HCT116 (cell line): ENCODE results near the gene BCAP31. TPM values are rescaled to one million over a fixed set of nuclear protein-coding genes. Genes with fewer than 3 reads are reported as not detected.
"Not testable (repeated sequence)": the region's sequence is repeated elsewhere in the genome, so short reads cannot be mapped to it uniquely, and the experiment has no call there.

Experiments
- ATAC-seq: fragments of 200-7000 bp; cut with Tn5 transposase; 2 replicates; pipeline ENCODE4 v1.9.1; 2020; ENCODE audit warnings: mild to moderate bottlenecking, moderate library complexity
- BruUV-seq: library from RNA; stranded (reverse); fragments of 400-500 nt; replicated peaks from 2 replicates; lab custom pipeline; 2021; lab: Mats Ljungman, UMichigan
- CTCF ChIA-PET: fragments of 300-600 bp; sonication (Branson Sonifier 250); formaldehyde crosslinking; loops from one replicate; lab custom pipeline; 2021; ENCODE audit warnings: antibody characterized with exemption; lab: Charles Lee
- POLR2A ChIA-PET: fragments of 300-600, 350-600 bp; sonication (Branson Sonifier 250); formaldehyde crosslinking; loops from one replicate; lab custom pipeline; 2021; ENCODE audit warnings: antibody characterized with exemption; lab: Charles Lee
- RAD21 ChIA-PET, 2 experiments: fragments of 300-600 bp; sonication (Branson Sonifier 250); formaldehyde crosslinking; loops; one replicate each; lab custom pipeline; 2023; ENCODE audit warnings: low total read pairs in 2 of 2; ENCODE audit not compliant: uncharacterized antibody in 2 of 2, unreplicated experiment in 2 of 2, low non-redundant PET in 1 of 2; lab: Charles Lee
- DNase-seq: peaks from one replicate; pipeline ENCODE4 v3.0.0-alpha.2; 2010; ENCODE audit warnings: low read depth, low spot score
- H2AFZ ChIP-seq: fragments of 200-600 bp; shearing (Covaris generic), sonication (generic); 2 replicates; pipeline ENCODE4 v1.6.1; 2017; ENCODE audit warnings: low read depth, mixed run types, mixed read lengths, antibody characterized with exemption, low read length; ENCODE audit not compliant: poor library complexity, severe bottlenecking
- H3K27ac ChIP-seq: 2 replicates; pipeline ENCODE4 v1.5.1; 2012; ENCODE audit warnings: low read depth, low read length
- H3K27me3 ChIP-seq: fragments of 200-600 bp; sonication (generic); 2 replicates; pipeline ENCODE4 v1.6.1; 2016; ENCODE audit warnings: mixed run types, low read length, mixed read lengths; ENCODE audit not compliant: insufficient read depth
- H3K36me3 ChIP-seq, 2 experiments: fragments of 200-500 bp in 1 of 2; fragments of 200-600 bp in 1 of 2; sonication (Bioruptor generic) in 1 of 2; sonication (generic) in 1 of 2; 2 replicates each; pipeline versions ENCODE4 v1.5.1 to v1.6.1; 2014 to 2016; ENCODE audit warnings: low read length in 2 of 2, inconsistent platforms in 1 of 2, mixed read lengths in 1 of 2, mixed run types in 1 of 2; ENCODE audit not compliant: insufficient read depth in 2 of 2, control insufficient read depth in 1 of 2
- H3K4me1 ChIP-seq, 2 experiments: fragments of 200-600 bp in 1 of 2; sonication (generic) in 1 of 2; 2 replicates each; pipeline versions ENCODE4 v1.5.1 to v1.6.1; 2012 to 2017; ENCODE audit warnings: low read length in 2 of 2, inconsistent platforms in 1 of 2, mild to moderate bottlenecking in 1 of 2, mixed read lengths in 1 of 2, mixed run types in 1 of 2, moderate library complexity in 1 of 2; ENCODE audit not compliant: insufficient read depth in 2 of 2, control insufficient read depth in 1 of 2
- H3K4me2 ChIP-seq: fragments of 200-600 bp; sonication (generic); 2 replicates; pipeline ENCODE4 v1.6.1; 2017; ENCODE audit warnings: mixed run types, low read length, mixed read lengths
- H3K4me3 ChIP-seq, 2 experiments: fragments of 200-600 bp in 1 of 2; sonication (generic) in 1 of 2; replicated peaks in 1 of 2; 2 replicates each; pipeline ENCODE4 v1.5.1; 2011 to 2016; ENCODE audit warnings: low read length in 2 of 2, control low read depth in 1 of 2, low read depth in 1 of 2, mild to moderate bottlenecking in 1 of 2, mixed read lengths in 1 of 2, mixed run types in 1 of 2
- H3K79me2 ChIP-seq: fragments of 200-600 bp; sonication (generic); 2 replicates; pipeline ENCODE4 v1.6.1; 2017; ENCODE audit warnings: mild to moderate bottlenecking, mixed run types, low read length, moderate library complexity, mixed read lengths; ENCODE audit not compliant: insufficient read depth
- H3K9ac ChIP-seq: fragments of 200-600 bp; sonication (generic); 2 replicates; pipeline ENCODE4 v1.6.1; 2016; ENCODE audit warnings: low read length, mixed read lengths
- H3K9me2 ChIP-seq: fragments of 200-600 bp; sonication (generic), shearing (Covaris generic); 2 replicates; pipeline ENCODE4 v1.6.1; 2017; ENCODE audit warnings: mixed run types, mild to moderate bottlenecking, moderate library complexity; ENCODE audit not compliant: insufficient read depth
- H3K9me3 ChIP-seq, 2 experiments: fragments of 200-500 bp in 1 of 2; fragments of 200-600 bp in 1 of 2; sonication (Bioruptor generic) in 1 of 2; sonication (generic) in 1 of 2; 2 replicates each; pipeline ENCODE4 v1.6.1; 2014 to 2017; ENCODE audit warnings: low read length in 2 of 2, mixed read lengths in 2 of 2, inconsistent platforms in 1 of 2, low read depth in 1 of 2, mild to moderate bottlenecking in 1 of 2, mixed run types in 1 of 2, moderate library complexity in 1 of 2; ENCODE audit not compliant: control insufficient read depth in 1 of 2, insufficient read depth in 1 of 2
- H4K20me1 ChIP-seq: fragments of 200-600 bp; sonication (generic), shearing (Covaris generic); 2 replicates; pipeline ENCODE4 v1.6.1; 2017; ENCODE audit warnings: mixed run types, mild to moderate bottlenecking, moderate library complexity; ENCODE audit not compliant: insufficient read depth
- intact Hi-C: fragments of 100-400 bp; cut with micrococcal nuclease; formaldehyde crosslinking; loops from 2 replicates; pipeline ENCODE4 v1.10.0; 2022
- total RNA-seq: library from RNA; stranded (reverse); gene quantifications from one replicate; pipeline ENCODE4 v1.2.1, GENCODE V29; 2021; ENCODE audit not compliant: unreplicated experiment

The BCAP31 gene
- total RNA-seq, 1 experiment from 2014 or later = 185 TPM

- H3K79me2 ChIP-seq, H3K4me1 ChIP-seq, intact Hi-C loops, H3K27me3 ChIP-seq, H4K20me1 ChIP-seq, CTCF ChIA-PET, H3K4me2 ChIP-seq, H3K36me3 ChIP-seq, H2AFZ ChIP-seq, H3K9me3 ChIP-seq, H3K9me2 ChIP-seq, H3K4me3 ChIP-seq, BruUV-seq, DNase-seq, H3K9ac ChIP-seq, H3K27ac ChIP-seq, POLR2A ChIA-PET, ATAC-seq: not testable (repeated sequence)
- RAD21 ChIA-PET = interaction anchor here in 1 of 2 experiments (0.6 kb wide), 1 partner anchor 313 kb away, joined by 3 read pairs; no protein-coding TSS in a partner anchor
Observed at GRCh38 chrX:153699784-153700371, 24.3 kb downstream of the BCAP31 start.

- BruUV-seq, intact Hi-C loops, H3K9me3 ChIP-seq, H3K4me1 ChIP-seq, H3K9ac ChIP-seq, H3K4me2 ChIP-seq, H3K9me2 ChIP-seq, H3K27me3 ChIP-seq, H3K27ac ChIP-seq, H4K20me1 ChIP-seq, H3K4me3 ChIP-seq, H2AFZ ChIP-seq, CTCF ChIA-PET, H3K36me3 ChIP-seq, RAD21 ChIA-PET, DNase-seq, H3K79me2 ChIP-seq, ATAC-seq, POLR2A ChIA-PET: not testable (repeated sequence)
Observed at GRCh38 chrX:153699210-153699783, 24.9 kb downstream of the BCAP31 start.
